ENCODE measurements around the gene CEP350.

- TF ChIP-seq POLR2A (IDR thresholded peaks at IDR 0.05) = no peak
- TF ChIP-seq CTCF (IDR thresholded peaks at IDR 0.05) = no peak
Observed at GRCh38 chr1:180101411-180101810, 146.8 kb downstream of the CEP350 start.
